Measurements from ENCODE around the gene APLNR.

DNA sequence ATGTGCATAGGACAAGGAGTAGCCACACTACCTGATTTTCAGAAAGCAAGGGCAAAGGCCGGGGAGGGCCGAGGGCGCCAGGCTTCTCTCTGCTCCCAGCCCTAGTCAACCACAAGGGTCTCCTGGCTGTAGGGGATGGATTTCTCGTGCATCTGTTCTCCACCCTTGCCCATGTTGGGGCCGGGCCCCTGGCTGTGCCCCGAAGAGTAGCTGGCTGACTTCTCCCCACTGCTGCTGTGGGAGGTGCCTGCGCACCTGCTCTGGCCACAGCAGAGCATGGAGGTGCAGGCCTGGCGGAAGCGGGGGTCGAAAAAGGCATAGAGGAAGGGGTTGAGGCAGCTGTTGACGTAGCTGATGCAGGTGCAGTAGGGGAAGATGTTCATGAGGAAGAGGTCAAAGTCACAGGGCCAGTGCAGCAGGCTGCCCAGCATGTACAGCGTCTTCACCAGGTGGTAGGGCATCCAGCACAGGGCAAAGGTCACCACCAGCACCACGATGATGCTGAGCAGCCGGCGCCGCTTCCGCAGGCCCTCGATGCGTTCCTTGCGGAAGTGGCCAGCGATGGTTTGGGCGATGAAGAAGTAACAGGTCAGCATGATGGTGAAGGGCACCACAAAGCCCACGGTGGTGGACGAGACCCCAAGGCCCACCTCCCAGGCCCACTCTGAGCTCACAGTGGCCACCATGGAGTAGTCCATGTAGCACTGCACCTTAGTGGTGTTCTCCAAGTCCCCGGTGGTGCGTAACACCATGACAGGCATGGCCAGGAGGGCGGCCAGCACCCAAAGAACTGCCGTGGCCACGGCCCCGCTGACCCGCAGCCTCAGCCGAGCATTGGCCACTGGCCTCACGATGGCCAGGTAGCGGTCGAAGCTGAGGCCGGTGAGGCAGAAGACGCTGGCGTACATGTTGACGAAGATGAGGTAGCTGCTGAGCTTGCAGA, 1.0 kb downstream of the APLNR start:
- no peak for TF ChIP-seq CTCF (IDR thresholded peaks at IDR 0.05; ENCODE audit: low read length)
- TF ChIP-seq EZH2 (IDR thresholded peaks at IDR 0.05; ENCODE audit: borderline replicate concordance, low read length) = no peak
